NT2/D1 (cell line): Measurements from ENCODE around the gene GNPDA1.

Source experiments
- DNase-seq: peaks from one replicate; pipeline ENCODE4 v3.0.0-alpha.2; 2011; ENCODE audit warnings: low read depth, low spot score
- H3K27me3 ChIP-seq: 2 replicates; pipeline ENCODE4 v1.6.0; 2011; ENCODE audit warnings: mild to moderate bottlenecking; ENCODE audit not compliant: insufficient read length, insufficient read depth
- H3K36me3 ChIP-seq: 2 replicates; pipeline ENCODE4 v1.6.1; 2011; ENCODE audit warnings: mild to moderate bottlenecking, low read length, mixed read lengths; ENCODE audit not compliant: insufficient read depth, insufficient read length
- H3K4me1 ChIP-seq: 2 replicates; pipeline ENCODE4 v1.5.1; 2011; ENCODE audit not compliant: insufficient read depth, insufficient read length
- H3K4me3 ChIP-seq: 2 replicates; pipeline ENCODE4 v1.5.1; 2011; ENCODE audit warnings: low read depth; ENCODE audit not compliant: insufficient read length
- H3K9ac ChIP-seq: 2 replicates; pipeline ENCODE4 v1.6.0; 2011; ENCODE audit warnings: low read depth; ENCODE audit not compliant: insufficient read length
- H3K9me3 ChIP-seq: 2 replicates; pipeline ENCODE4 v1.5.1; 2011; ENCODE audit warnings: mild to moderate bottlenecking, low read length; ENCODE audit not compliant: insufficient read depth
- SUZ12 ChIP-seq: IDR thresholded peaks from 2 replicates; pipeline ENCODE4 v1.6.1; 2011; ENCODE audit not compliant: insufficient read length, insufficient read depth; ENCODE audit errors: extremely low read depth
- YY1 ChIP-seq: IDR thresholded peaks from 2 replicates; pipeline ENCODE4 v1.6.1; 2011; ENCODE audit not compliant: insufficient read length, insufficient read depth
- ZNF274 ChIP-seq: IDR thresholded peaks from 2 replicates; pipeline ENCODE4 v1.6.1; 2011; ENCODE audit warnings: mild to moderate bottlenecking, low read depth, low read length

The GNPDA1 gene

DNA sequence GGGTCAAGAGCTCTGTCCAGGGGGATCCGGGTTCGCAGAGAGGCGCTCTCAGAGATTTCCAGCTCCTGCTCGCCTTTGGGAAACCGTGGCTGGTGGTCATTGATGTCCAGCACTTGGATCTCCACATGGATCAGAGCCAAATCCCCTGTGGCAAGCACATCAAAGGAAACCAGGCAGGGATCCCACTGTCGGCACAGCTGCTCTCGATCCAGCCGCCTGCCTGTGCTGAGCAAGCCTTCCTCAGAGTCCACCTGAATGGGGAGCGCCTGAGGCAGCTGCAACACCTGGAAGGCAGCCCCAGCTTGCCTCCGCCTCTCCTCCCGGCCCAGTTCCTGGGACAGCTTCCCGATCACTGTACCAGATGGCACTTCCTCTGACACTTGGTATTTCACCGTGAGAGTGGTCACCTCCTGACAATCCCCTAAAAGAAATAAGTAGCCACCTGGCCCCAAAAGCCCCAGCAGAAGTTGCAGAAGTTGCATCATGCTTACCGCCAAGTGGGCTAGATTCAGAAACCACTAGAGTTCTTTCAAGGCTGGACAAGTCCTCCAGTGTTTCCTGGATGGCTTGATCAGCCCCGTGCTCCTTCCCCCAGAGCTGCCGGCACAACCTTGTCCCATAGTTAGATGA, 55.3 kb downstream of the GNPDA1 start:
- TF ChIP-seq YY1 (no peak), ZNF274 (no peak), SUZ12 (no peak)
- Histone ChIP-seq H3K36me3 (no peaks in the 10 kb centered on the region), H3K27me3 (no peaks in the 10 kb centered on the region), H3K9me3 (no peaks in the 10 kb centered on the region), H3K4me3 (no peak overlapping the region), H3K4me1 (peaks cover 7% of the 10 kb centered on the region), H3K9ac (no peak overlapping the region)
- no peak for DNase-seq

DNA sequence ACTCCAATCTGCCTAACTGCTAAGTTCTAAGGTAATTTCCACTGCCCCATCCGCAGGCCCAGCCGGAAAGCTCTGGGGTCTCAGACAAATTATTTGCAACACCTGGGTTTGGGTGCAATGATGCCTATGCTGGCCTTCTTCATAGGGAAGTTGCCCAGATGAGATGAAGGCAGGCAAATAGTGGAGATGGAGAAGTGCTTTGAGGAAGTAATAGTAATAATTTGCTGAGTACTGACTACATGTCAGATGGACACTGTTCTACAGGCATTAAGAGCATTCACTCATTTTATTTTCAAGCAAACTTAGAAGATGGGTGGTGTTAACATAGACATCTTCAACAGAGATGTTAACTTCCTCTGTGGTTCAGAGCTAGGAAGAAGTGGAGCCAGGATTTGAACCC, 58.6 kb downstream of the GNPDA1 start:
- no peaks in the 10 kb centered on the region for H3K9me3 ChIP-seq
- no peak for DNase-seq
- TF ChIP-seq YY1 (no peak), SUZ12 (no peak), ZNF274 (no peak)
- H3K9ac ChIP-seq, result no peak overlapping the region
- H3K36me3 ChIP-seq, result no peaks in the 10 kb centered on the region
- no peaks in the 10 kb centered on the region for H3K27me3 ChIP-seq
- H3K4me3 ChIP-seq, result no peak overlapping the region
- no peaks in the 10 kb centered on the region for H3K4me1 ChIP-seq

DNA sequence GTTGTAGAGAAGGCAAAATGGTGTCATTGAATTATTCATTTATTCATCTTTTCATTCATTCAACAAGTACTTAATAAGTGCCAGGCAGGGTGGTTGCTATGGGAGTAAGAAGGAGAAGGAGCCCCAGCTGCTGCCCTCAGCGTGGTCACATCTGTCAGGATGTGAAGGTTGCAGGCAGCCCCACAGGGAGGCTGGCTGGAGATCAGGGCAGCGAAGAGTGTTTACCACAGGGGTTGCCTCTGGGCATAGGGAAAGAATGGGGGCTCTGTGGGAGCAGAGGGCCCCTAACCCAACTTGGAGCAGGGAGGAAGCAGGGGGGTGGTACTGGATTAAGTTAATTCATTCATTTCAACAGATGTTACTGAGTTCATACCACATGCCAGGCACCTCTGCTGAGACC, 60.8 kb downstream of the GNPDA1 start:
- Histone ChIP-seq H3K27me3 (no peaks in the 10 kb centered on the region), H3K9me3 (no peaks in the 10 kb centered on the region), H3K4me3 (no peak overlapping the region), H3K36me3 (no peaks in the 10 kb centered on the region), H3K9ac (no peak overlapping the region), H3K4me1 (no peaks in the 10 kb centered on the region)
- no peak for TF ChIP-seq ZNF274
- TF ChIP-seq SUZ12, result no peak
- no peak for TF ChIP-seq YY1
- no peak for DNase-seq

DNA sequence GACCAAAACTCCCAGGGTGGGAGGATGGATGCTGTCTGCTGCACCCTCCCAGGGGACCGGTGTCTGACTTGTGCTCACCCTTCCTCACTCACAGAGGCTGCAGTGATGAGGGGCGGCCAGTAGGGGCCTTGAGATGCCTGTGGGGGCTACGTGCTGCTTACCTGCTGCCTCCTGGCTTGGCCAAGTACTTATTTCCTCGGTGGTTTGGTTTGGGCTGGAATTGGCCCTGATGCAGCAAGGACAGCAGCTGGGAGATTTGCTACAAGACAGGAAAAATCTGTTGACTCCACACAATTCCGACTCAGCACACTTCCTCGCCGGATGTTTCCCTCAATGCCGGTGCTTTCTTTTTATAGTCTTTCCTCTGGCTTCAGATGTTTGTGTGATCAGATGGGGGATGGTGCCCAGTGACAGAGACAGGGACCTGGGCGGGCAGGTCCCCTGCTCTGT, 61.5 kb downstream of the GNPDA1 start:
- no peak for DNase-seq

More for the DNA sequence above, 61.5 kb downstream of the GNPDA1 start:
- no peak for TF ChIP-seq SUZ12
- no peak for TF ChIP-seq ZNF274
- TF ChIP-seq YY1, result no peak
- no peak overlapping the region for H3K9ac ChIP-seq
- no peaks in the 10 kb centered on the region for H3K9me3 ChIP-seq
- no peak overlapping the region for H3K4me3 ChIP-seq
- no peaks in the 10 kb centered on the region for H3K27me3 ChIP-seq
- no peaks in the 10 kb centered on the region for H3K4me1 ChIP-seq
- no peaks in the 10 kb centered on the region for H3K36me3 ChIP-seq
